NCI-H774 (cell line): Measurements from ENCODE around the gene MEAF6.

Experiments
- DNase-seq: peaks from one replicate; lab custom pipeline; 2025; lab: John Stamatoyannopoulos, UW

MEAF6 gene

GRCh38 chr1:37484325-37485051 lies 30.1 kb downstream of the MEAF6 start:
- no peak for DNase-seq

- DNase-seq = no peak
These were observed 30.8 kb downstream of the MEAF6 start for GRCh38 chr1:37483785-37484184.

DNA sequence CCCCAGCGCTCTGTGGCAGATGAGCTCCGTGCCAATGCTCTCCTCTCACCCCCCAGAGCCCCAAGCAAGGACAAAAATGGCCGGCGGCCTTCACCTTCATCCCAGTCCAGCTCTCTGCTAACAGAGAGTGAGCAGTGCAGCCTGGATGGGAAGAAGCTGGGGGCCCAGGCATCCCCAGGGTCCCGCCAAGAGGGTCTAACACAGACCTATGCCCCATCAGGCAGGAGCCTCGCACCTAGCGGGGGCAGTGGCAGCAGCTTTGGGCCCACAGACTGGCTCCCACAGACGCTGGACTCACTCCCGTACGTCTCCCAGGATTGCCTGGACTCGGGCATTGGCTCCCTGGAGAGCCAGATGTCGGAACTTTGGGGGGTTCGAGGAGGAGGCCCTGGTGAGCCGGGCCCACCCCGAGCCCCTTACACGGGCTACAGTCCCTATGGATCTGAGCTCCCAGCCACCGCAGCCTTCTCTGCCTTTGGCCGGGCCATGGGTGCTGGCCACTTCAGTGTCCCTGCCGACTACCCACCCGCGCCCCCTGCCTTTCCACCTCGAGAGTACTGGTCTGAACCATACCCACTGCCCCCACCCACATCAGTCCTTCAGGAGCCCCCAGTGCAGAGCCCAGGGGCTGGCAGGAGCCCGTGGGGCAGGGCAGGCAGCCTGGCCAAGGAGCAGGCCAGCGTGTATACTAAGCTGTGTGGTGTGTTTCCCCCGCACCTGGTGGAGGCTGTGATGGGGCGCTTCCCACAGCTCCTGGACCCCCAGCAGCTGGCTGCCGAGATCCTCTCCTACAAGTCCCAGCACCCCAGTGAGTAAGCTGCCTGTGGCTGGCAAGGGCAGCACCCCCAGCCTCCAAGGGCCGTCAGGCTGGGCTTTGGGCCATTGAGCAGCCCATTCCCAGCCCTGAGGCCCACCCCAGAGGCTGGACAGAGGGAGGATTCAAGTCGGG lies 31.5 kb downstream of the MEAF6 start:
- no peak for DNase-seq

GRCh38 chr1:37482004-37482785 lies 32.4 kb downstream of the MEAF6 start:
- DNase-seq = no peak

GRCh38 chr1:37481289-37482003 lies 33.1 kb downstream of the MEAF6 start:
- DNase-seq = no peak

- DNase-seq = no peak
These were observed 33.8 kb downstream of the MEAF6 start for GRCh38 chr1:37480581-37481288.

- DNase-seq = no peak
These were observed 34.5 kb downstream of the MEAF6 start for GRCh38 chr1:37480125-37480466.

GRCh38 chr1:37479255-37480124 lies 35.1 kb downstream of the MEAF6 start:
- DNase-seq = no peak

GRCh38 chr1:37478890-37479254 lies 35.7 kb downstream of the MEAF6 start:
- DNase-seq = no peak

- DNase-seq = no peak
These were observed 36.1 kb downstream of the MEAF6 start for GRCh38 chr1:37478451-37478881.

DNA sequence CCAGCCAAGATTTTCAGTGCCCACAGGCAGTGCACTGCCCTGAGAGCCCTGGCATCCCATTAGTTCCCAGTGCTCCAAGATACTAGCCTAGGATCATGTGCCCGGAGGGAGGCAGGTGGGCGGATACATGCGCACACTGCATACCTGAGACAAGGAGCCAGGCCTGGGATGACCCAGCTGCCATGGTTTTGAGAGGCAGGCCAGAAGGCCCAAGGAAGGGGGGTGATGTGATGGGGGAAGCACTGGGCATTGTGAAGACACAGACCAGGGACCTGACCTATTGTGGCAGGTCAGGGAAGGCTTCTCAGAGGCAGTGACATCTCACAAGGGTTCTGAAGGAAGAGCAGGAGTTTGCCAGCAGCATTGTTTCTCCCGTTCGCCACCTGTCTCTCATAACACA lies 36.6 kb downstream of the MEAF6 start:
- no peak for DNase-seq

DNA sequence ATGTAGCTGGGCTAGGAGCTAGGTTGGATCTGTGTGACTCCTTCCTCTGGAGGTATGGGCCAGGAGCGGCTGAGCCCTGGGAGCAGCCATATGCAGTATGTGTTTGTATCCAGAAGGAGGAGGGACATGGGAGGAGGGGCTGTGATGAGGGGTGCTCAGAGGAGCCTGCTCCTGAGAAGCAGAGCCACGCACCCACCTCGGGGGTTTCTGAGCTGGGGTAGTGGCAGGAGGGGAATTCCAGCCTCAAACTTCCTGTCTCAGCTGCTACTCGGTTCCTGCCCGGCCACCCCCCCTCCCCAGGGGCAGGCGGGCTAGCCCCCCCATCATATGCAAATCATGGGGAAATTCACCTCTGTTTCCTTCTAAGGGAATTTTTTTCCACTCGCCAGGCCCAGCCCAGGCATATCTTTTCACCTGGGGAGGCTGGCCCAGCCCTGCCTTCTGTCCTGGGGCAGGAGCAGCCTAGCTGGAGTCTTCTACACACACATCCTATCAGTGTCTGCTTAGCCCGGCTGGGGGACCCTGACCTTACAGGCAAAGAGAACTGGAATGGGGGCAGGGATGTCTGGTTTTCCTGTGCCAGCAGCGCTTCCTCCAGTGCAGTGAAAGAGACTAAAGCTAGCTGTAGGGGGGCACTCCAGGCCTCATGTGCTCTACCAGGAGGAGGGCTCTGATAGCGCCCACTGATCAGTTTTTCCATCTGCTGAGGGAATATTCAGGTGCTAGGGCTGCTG lies 37.2 kb downstream of the MEAF6 start:
- no peak for DNase-seq

GRCh38 chr1:37476460-37477197 lies 37.9 kb downstream of the MEAF6 start:
- no peak for DNase-seq

GRCh38 chr1:37476087-37476452 lies 38.5 kb downstream of the MEAF6 start:
- DNase-seq = no peak

- DNase-seq = no peak
These were observed 39.0 kb downstream of the MEAF6 start for GRCh38 chr1:37475380-37476086.

- DNase-seq = no peak
These were observed 39.7 kb downstream of the MEAF6 start for GRCh38 chr1:37474697-37475379.

DNA sequence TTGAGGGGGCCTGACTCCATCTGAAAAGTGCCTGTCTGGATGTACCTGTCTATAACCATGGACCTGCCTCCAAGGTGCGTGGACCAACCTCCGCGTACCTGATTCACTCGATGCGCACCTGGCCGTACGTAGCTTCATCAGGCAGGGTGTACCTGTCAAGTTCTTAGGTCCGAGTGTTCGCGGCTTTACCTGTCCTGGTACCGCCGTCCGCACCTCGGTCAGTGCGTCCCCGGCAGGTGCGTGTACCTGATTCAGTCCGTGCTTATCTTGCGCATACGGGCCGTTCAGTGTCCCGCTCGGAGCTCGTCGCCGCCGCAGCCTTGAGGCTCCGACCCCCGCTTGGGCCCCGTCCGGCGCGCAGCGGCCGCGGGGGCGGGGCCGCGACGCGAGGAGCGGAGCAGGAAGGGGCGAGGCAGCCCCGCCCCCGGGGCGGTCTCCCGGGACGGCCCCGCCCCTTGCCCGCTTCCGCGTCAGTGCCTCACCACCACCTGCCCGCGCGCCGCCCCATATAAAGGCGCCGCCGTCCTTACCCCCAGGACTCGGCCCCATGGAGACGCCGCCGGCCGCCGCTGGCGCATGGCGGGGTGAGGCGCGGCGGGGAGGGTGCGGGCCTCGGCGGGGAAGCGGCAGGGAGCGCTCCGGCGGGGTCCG lies 40.4 kb downstream of the MEAF6 start, which contains the start of gene ZC3H12A:
Gene ZC3H12A, plus strand, starts transcription at position 535 of the 651 bp plus-strand sequence. CDS start 917 bp downstream, outside the sequence.
- DNase-seq = peak; percentile 96
